ENCODE data around the gene ACTR6. TPM values are rescaled to one million over a fixed set of nuclear protein-coding genes. Genes with fewer than 3 reads are reported as not detected.

ACTR6 gene
- total and polyA plus RNA-seq, 9 of the 15 experiments (the other 6 are each of a cell fraction or from before 2014, with no cell fraction given) = 26.1 to 109 (median 70.9) TPM

DNA sequence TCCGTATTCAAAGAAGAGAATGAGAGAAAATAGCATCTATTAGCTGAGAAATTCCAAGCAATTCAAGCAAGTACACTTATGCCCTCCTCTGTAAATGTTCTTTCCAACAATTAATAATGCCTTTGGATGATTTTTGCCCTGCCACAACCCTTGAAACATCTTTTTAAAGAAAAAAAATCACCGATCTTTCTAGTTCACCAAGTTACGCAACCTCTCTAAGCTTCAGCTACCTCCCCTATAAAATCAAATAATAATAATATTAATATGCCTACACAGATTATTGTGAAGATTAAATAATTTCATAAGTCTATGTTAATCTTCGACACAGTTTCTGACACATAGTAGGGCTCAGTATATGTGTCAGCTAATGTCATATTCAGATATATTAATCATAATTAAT lies 47.1 kb downstream of the ACTR6 start:
- no peaks in the 10 kb centered on the region for H3K79me2 ChIP-seq (ENCODE audit: control insufficient read depth, insufficient read depth, low read length)
- H3K4me2 ChIP-seq (ENCODE audit: insufficient read depth, low read length) = no peak overlapping the region
- H2AFZ ChIP-seq (ENCODE audit: low read depth, low read length) = no peak overlapping the region
- H3K4me1 ChIP-seq (replicated peaks in 1 of 2; ENCODE audit: control insufficient read depth in 2 of 2, insufficient read depth in 2 of 2, low read length in 2 of 2) = no peaks in the 10 kb centered on the region
- no peaks in the 10 kb centered on the region for H4K20me1 ChIP-seq (replicated peaks; ENCODE audit: control insufficient read depth, insufficient read depth, low read length)
- DNase-seq (ENCODE audit: extremely low read depth in 1 of 4, low spot score in 3 of 4) = no peak
- H3K27me3 ChIP-seq (ENCODE audit: control insufficient read depth in 2 of 2, insufficient read depth in 2 of 2, low read length in 2 of 2) = no peaks in the 10 kb centered on the region
- ChIA-PET POLR2A (no interaction called here), CTCF (ENCODE audit: low intra/inter-chr PET ratio) (no interaction called here)
- in situ Hi-C loops (cut with MboI) (loop anchor here (10.0 kb wide), 1 partner anchor 327 kb away; the partner anchor contains the start of gene GAS2L3), intact Hi-C loops (cut with micrococcal nuclease) (no loop called here)
- WGBS (ENCODE audit: insufficient coverage, low coverage, missing lambda C conversion rate) = 56% methylated on average over 4 of the region's 4 CpGs
- no peaks in the 10 kb centered on the region for H3K36me3 ChIP-seq (ENCODE audit: control insufficient read depth, insufficient read depth, low read length)
- no peaks in the 10 kb centered on the region for H3K9me1 ChIP-seq (ENCODE audit: control insufficient read depth, insufficient read depth, low read length)
- H3K4me3 ChIP-seq = no peak overlapping the region
- H3K9me3 ChIP-seq (replicated peaks; ENCODE audit: control insufficient read depth, insufficient read depth, low read depth, low read length) = no peaks in the 10 kb centered on the region
- no peak for ATAC-seq
- TF ChIP-seq ZFP36 (IDR thresholded peaks at IDR 0.05; ENCODE audit: low read depth, low read length, partially characterized antibody) (no peak), CEBPG (CRISPR knock-in tag; IDR thresholded peaks at IDR 0.05) (no peak), CEBPG (tag; conservative IDR thresholded peaks at IDR 0.05 in 1 of 2, IDR thresholded peaks at IDR 0.05 in 1 of 2) (peak in 1 of 2 experiments; percentile 63; a peak in 1 of 4 replicates), PHF21A (IDR thresholded peaks at IDR 0.05; ENCODE audit: borderline replicate concordance, low read depth) (no peak), RBM22 (IDR thresholded peaks at IDR 0.05; ENCODE audit: low read depth, low read length, poor library complexity, severe bottlenecking) (no peak), JUNB (CRISPR knock-in tag; conservative IDR thresholded peaks at IDR 0.05) (no peak), MCM7 (IDR thresholded peaks at IDR 0.05) (no peak), SMARCB1 (IDR thresholded peaks at IDR 0.05; ENCODE audit: insufficient read length, low read depth) (no peak), CHD4 (IDR thresholded peaks at IDR 0.05; ENCODE audit: insufficient read depth, insufficient replicate concordance, low read depth, low read length, poor library complexity, severe bottlenecking) (no peak), ZKSCAN3 (CRISPR knock-in tag; IDR thresholded peaks at IDR 0.05) (no peak), CEBPB (tag; IDR thresholded peaks at IDR 0.05) (peak; percentile 55)
- TF ChIP-seq, protein P1, sequence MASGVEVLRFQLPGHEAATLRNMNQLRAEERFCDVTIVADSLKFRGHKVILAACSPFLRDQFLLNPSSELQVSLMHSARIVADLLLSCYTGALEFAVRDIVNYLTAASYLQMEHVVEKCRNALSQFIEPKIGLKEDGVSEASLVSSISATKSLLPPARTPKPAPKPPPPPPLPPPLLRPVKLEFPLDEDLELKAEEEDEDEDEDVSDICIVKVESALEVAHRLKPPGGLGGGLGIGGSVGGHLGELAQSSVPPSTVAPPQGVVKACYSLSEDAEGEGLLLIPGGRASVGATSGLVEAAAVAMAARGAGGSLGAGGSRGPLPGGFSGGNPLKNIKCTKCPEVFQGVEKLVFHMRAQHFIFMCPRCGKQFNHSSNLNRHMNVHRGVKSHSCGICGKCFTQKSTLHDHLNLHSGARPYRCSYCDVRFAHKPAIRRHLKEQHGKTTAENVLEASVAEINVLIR (CRISPR knock-in tag; IDR thresholded peaks at IDR 0.05) = no peak
- TF ChIP-seq, protein P2, sequence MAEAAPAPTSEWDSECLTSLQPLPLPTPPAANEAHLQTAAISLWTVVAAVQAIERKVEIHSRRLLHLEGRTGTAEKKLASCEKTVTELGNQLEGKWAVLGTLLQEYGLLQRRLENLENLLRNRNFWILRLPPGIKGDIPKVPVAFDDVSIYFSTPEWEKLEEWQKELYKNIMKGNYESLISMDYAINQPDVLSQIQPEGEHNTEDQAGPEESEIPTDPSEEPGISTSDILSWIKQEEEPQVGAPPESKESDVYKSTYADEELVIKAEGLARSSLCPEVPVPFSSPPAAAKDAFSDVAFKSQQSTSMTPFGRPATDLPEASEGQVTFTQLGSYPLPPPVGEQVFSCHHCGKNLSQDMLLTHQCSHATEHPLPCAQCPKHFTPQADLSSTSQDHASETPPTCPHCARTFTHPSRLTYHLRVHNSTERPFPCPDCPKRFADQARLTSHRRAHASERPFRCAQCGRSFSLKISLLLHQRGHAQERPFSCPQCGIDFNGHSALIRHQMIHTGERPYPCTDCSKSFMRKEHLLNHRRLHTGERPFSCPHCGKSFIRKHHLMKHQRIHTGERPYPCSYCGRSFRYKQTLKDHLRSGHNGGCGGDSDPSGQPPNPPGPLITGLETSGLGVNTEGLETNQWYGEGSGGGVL (CRISPR knock-in tag; IDR thresholded peaks at IDR 0.05) = no peak
- TF ChIP-seq, protein P3, sequence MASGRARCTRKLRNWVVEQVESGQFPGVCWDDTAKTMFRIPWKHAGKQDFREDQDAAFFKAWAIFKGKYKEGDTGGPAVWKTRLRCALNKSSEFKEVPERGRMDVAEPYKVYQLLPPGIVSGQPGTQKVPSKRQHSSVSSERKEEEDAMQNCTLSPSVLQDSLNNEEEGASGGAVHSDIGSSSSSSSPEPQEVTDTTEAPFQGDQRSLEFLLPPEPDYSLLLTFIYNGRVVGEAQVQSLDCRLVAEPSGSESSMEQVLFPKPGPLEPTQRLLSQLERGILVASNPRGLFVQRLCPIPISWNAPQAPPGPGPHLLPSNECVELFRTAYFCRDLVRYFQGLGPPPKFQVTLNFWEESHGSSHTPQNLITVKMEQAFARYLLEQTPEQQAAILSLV (tag; IDR thresholded peaks at IDR 0.05) = no peak
- H3K9ac ChIP-seq (ENCODE audit: insufficient read depth in 1 of 2, low read depth in 2 of 2, low read length in 2 of 2) = no peak overlapping the region
- no peak overlapping the region for H3K27ac ChIP-seq (ENCODE audit: extremely low read depth, low read depth, low read length)
- no TSS peak for BruUV-seq (replicated peaks)
- FAIRE-seq = no peak

All from K562 (cell line).